Stimulated activated CD4-positive, alpha-beta T cell treated with anti-CD3 and anti-CD28 coated beads, Interleukin-15, amount 100 ng/mL, for 24 hours (primary cell): ENCODE data around the gene CDC42BPA.
"Not testable (repeated sequence)": the region's sequence is repeated elsewhere in the genome, so short reads cannot be mapped to it uniquely, and the experiment has no call there.

Source experiments
- DNase-seq: peaks from one replicate; pipeline ENCODE4 v3.0.0-alpha.2; 2020

Gene CDC42BPA

DNA sequence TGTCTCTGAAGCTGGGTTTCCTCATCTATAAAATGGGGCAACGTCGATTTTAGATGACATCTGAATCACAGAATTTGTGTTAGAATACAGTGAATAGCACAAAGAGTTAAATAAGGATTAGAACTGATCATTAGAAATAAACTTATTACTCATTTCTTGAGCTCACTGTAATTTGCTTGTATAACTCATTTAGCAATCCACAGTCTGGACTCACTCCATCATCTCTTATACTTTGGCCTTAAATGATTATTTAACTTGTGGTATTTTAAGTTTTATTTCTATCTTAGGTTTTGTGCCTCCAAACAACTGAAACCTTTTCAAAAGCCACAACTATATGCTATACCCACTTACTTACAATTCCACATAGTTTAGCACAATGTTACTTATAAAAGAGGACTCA lies 128.0 kb downstream of the CDC42BPA start:
- DNase-seq, result no peak

- no peak for DNase-seq
These were observed 133.0 kb downstream of the CDC42BPA start for GRCh38 chr1:227185291-227185690.

DNA sequence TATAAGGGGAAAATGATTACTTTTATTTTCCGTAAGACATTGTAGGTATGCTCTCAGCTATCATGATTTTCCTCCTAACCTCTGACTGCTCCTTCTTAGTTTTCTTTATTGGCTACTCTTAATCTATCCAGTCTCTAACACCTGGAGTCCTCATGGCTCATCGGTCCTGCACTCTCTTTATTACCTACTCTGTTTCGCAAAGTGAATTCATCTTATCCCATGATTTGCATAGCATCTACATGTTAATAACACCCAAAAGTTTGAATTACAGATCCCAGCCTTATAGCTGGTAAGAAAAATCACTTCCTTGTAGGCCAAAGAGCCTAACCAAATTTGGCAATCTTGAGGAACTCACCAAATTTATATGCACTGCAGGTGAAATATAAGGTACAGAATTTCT lies 136.3 kb downstream of the CDC42BPA start:
- no peak for DNase-seq

DNA sequence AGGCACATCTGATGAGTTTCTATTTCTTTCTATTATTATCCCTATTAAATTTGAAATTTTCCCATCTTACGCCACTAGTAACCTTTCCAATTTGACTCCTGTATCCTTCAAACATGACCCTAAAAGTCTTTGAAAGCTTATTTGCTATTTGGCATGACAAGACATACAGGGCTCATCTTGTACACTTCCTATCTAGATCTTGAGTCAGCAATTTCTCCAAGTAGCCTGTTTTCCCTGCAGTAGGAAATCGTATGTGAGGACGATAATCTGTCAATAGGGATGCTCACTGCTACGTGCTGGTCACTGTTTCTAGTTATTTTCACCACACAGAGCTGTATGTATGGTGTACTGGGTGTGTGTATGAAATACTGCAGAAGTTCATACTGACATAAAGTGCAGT lies 142.7 kb downstream of the CDC42BPA start:
- DNase-seq, result no peak

DNA sequence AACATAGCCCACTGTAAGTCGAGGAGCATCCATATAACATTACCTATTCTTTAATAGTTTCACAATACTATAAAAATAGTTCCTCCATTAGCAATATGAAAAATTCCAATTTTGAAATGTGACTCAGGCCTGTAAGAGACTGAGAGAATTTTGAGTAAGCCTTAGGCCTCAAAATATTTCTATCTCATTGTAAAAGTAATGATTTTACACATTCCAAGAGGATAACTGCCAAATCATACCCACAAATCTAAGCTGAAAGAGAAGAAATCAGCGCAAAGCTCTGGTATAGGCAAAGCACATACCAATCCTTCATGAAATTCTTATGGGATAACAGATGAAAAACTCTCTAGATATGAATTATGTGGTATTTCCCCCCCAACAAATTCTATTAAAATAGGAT lies 144.1 kb downstream of the CDC42BPA start:
- no peak for DNase-seq

GRCh38 chr1:227170361-227171166 lies 147.7 kb downstream of the CDC42BPA start:
- DNase-seq, result no peak

GRCh38 chr1:227169343-227169742 lies 148.9 kb downstream of the CDC42BPA start:
- no peak for DNase-seq

GRCh38 chr1:227167276-227168101 lies 150.8 kb downstream of the CDC42BPA start:
- DNase-seq, result no peak

DNA sequence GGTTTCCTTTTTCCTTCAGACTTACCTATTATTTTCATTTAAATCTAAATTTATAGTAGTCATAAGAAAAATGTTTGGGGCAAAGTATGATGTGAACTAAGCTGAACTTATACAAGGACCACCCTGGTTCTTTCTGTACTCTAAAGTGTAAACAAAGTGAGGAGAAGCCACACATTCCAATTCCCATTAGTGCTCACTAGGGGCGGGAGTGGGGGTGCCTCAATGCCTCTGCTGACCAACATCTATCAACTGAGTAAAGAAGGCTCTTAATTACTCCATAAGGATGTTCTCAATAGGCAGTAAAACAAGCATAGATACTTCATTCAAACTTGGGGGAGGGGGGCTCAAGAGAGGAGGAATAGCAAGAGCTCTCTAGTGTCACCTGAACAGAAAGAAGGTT lies 151.7 kb downstream of the CDC42BPA start:
- DNase-seq, result no peak

DNA sequence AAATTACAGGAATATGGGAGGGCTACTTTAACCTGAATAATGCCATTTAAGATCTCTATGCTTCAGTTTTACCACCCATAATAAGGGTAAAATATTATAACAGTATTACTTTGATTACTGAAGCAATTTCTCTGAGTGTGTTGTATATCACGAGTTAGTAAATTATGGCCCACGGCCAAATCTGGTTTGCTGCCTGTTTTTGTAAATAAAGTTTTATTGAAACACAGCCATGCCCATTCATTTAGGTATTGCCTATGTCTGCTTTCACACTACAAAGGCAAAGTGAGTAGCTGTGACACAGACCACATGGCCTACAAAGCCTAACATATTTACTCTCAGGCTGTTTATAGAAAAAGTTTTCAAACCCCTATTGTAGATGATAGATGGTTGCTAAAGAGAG lies 156.8 kb downstream of the CDC42BPA start:
- no peak for DNase-seq

- no peak for DNase-seq
These were observed 161.8 kb downstream of the CDC42BPA start for GRCh38 chr1:227156520-227156919.

DNA sequence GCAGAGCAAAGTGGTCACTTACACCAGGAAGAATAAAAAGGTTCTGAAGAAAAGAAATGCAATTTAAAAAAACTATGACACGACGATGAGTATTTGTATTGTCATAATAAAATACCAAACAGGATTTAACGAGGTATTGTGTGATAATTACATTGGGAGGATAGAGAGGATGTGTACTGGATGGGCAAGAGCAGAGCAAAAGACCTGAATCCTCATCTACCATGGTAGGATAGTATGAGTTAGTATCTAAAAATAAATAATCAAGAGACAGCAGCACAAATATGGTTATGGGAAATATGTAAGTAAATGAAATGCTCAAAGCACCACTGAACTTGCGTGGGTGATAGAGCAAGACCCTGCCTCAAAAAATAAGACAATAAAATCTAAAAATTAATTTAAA lies 162.6 kb downstream of the CDC42BPA start:
- no peak for DNase-seq

DNA sequence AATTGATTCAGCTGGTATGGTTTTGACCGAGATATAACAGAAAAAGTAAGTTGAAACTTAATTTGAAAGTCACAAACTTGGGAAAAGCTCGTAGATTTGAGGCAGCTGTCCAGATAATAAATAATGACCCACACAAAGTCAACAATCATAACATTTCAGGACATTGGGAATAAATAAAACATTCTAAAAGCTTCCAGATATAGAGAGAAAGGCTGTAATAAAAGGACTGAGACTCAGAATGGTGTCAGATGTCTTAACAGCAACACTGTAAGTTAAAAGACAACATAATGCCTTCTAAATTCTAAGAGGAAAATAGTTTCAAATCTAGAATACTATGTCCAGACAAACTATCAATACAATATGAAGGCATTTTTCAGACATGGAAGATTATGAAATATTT lies 163.3 kb downstream of the CDC42BPA start:
- no peak for DNase-seq

- no peak for DNase-seq
These were observed 165.8 kb downstream of the CDC42BPA start for GRCh38 chr1:227152525-227152924.

DNA sequence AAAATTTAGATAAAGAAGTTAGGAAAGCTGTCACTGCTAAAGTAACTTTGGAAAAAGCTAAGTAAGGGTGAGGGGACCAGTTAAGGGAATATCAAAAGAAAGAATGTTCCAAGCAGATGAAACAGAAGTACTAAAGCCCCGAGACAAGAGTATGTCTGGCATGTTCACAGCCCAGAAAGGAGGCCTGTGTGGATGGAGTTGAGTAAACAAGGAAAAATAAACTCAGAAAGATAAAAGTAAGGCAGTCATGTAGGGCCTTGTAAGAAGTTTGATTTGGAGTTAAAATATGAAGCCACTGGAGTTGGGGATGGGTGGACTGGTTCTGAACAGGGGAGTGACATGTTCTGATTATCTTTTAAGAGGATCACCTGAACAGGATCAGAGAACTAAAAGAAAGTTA lies 177.9 kb downstream of the CDC42BPA start:
- DNase-seq, result no peak

DNA sequence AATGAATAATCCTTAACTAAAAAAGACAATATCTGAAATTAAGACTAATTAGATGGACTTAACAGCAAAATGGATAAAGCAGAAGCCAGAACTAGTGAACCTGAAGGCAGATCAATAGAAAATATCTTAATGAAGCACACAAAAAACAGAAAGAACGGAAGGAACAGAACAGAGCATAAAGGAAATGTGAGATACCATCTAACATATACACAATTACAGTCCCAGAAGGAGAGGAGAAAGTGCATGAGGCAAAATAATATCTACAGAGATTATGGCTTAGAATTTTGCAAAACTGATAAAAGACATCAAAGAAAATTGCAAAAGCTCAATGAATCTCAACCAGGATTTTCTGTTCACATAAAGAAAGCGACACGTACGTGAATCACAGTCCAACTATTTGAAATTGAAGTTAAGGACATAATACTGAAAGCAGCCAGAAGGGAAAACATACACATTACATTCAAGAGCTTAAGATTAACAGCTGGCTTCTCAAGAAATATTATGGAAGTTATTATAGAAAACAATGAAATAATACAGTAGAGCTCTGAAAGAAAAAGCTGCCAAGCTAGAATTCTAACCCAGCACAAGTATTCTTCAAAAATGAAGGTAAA lies 182.0 kb downstream of the CDC42BPA start:
- no peak for DNase-seq

GRCh38 chr1:227134686-227135314 lies 183.5 kb downstream of the CDC42BPA start:
- DNase-seq, result no peak

DNA sequence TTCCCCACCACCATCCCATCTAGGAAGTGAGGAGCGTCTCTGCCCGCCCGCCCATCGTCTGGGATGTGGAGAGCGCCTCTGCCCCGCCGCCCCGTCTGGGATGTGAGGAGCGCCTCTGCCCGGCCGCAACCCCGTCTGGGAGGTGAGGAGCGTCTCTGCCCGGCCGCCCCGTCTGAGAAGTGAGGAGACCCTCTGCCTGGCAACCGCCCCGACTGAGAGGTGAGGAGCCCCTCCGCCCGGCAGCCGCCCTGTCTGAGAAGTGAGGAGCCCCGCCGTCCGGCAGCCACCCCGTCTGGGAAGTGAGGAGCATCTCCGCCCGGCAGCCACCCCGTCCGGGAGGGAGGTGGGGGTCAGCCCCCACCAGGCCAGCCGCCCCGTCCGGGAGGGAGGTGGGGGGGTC lies 185.6 kb downstream of the CDC42BPA start:
- not testable (repeated sequence) for DNase-seq

DNA sequence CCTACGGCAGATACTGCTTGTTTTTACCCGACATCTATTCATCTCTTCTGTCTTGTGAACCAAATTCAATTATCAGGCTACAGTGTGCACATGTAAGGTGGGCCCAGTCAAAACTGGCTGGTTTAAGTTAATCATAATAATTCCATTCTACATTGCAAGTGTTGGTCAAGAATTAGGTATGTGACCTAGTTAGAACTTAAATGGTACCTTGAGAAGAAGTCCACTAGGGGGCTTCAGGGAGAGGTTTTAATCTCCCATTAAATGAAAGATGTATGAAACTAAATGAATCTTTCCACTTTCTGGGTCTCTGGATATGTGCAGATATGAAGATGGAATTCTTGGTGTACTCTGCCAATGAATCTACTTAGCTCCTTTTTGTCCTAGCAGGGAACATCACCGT lies 187.1 kb downstream of the CDC42BPA start:
- DNase-seq, result no peak

DNA sequence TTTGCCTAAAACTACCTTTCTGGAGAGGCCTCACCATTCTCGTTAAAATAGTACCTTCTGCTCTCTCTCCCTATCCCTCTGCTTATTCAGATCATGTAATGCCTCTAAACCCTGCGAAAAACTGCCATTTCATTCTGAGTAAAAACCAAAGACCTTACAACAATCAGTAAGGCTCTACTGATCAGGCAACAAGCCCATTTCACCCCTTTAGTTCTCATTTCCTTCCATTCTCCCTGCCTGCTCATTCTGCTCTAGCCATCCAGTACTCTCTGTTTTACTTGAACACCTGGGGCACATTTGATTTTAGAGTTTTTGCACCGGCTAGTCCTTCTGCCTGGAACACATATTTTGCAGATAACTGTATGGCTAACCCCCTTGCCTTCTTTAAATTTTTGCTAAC lies 190.4 kb downstream of the CDC42BPA start:
- DNase-seq, result no peak

DNA sequence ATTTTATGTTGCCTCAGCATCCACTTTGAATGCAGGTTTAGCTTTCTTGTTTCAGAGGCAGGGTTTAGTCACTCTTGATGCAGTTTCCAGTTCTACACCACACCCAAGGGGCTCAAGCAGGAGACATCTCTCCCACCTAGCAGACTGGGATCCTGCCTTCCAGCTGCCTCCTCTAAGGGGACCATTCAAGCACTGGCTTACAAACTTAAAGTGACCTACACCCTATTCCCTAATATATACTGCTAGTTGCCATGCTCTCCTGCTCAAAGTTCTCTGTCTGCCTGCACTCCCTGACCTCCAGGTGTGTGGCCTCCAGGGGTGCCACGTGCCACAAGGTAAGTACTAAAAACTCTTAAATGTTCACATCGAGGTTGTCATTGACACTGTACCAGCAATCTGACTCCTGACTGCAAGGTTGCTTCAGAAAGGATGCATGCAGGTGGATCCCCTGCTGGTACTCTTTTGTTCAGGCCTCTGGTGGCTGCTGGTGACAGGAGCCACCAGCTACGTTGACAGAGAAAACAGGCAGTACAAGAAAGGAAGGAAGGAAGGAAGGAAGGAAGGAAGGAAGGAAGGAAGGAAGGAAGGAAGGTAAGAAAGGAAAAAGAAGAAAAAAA lies 192.3 kb downstream of the CDC42BPA start:
- DNase-seq, result no peak

GRCh38 chr1:227124473-227124872 lies 193.8 kb downstream of the CDC42BPA start:
- no peak for DNase-seq

DNA sequence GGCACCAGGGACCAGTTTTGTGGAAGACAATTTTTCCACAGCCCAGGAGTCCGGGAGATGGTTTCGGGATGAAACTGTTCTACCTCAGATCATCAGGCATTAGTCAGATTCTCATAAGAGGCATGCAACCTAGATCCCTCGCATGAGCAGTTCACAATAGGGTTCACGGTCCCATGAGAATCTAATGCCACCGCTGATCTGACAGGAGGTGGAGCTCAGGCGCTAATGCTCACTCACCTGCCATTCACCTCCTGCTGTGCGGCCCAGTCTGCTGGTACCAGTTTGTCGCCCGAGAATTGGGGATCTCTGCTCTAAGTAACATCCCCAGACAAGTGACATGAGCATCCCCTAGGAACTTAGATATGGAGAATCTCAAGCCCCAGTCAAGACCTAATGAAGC lies 197.5 kb downstream of the CDC42BPA start:
- DNase-seq, result no peak
